GM18858 (cell line): ENCODE measurements around the gene TTLL1.
"Not testable (repeated sequence)": the region's sequence is repeated elsewhere in the genome, so short reads cannot be mapped to it uniquely, and the experiment has no call there.

Source experiments
- ATAC-seq: cut with Tn5 transposase; IDR thresholded peaks from one replicate; pipeline ENCODE4 v1.9.1; 2021; ENCODE audit not compliant: unreplicated experiment

The TTLL1 gene

GRCh38 chr22:43014316-43014868 is 74.8 kb downstream of the TTLL1 start:
- no peak for ATAC-seq

GRCh38 chr22:43013355-43014315 is 75.6 kb downstream of the TTLL1 start:
- ATAC-seq = no peak

GRCh38 chr22:43012390-43012789 is 76.8 kb downstream of the TTLL1 start:
- ATAC-seq = no peak

GRCh38 chr22:43011079-43011478 is 78.1 kb downstream of the TTLL1 start:
- no peak for ATAC-seq

- no peak for ATAC-seq
Observed at GRCh38 chr22:43009444-43009843, 79.7 kb downstream of the TTLL1 start.

- ATAC-seq = no peak
Observed at GRCh38 chr22:43008921-43009320, 80.3 kb downstream of the TTLL1 start.

- no peak for ATAC-seq
Observed at GRCh38 chr22:43008509-43008908, 80.7 kb downstream of the TTLL1 start.

- no peak for ATAC-seq
Observed at GRCh38 chr22:43007519-43008102, 81.6 kb downstream of the TTLL1 start.

- ATAC-seq = no peak
Observed at GRCh38 chr22:43006753-43007152, 82.4 kb downstream of the TTLL1 start.

- no peak for ATAC-seq
Observed at GRCh38 chr22:43006016-43006505, 83.1 kb downstream of the TTLL1 start.

- no peak for ATAC-seq
Observed at GRCh38 chr22:43005106-43005505, 84.1 kb downstream of the TTLL1 start.

GRCh38 chr22:43004362-43005035 is 84.7 kb downstream of the TTLL1 start:
- ATAC-seq = no peak

GRCh38 chr22:43002202-43002586 is 87.0 kb downstream of the TTLL1 start:
- ATAC-seq = no peak

- ATAC-seq = no peak
Observed at GRCh38 chr22:43001271-43002201, 87.7 kb downstream of the TTLL1 start.

GRCh38 chr22:43000441-43001175 is 88.6 kb downstream of the TTLL1 start:
- ATAC-seq = no peak

- ATAC-seq = no peak
Observed at GRCh38 chr22:42997582-42998090, 91.6 kb downstream of the TTLL1 start.

- ATAC-seq = no peak
Observed at GRCh38 chr22:42996646-42997365, 92.4 kb downstream of the TTLL1 start.

GRCh38 chr22:42995654-42996053 is 93.5 kb downstream of the TTLL1 start:
- not testable (repeated sequence) for ATAC-seq
